ENCODE results near the gene PCSK2.

PCSK2 gene

GRCh38 chr20:17449031-17449430 lies 222.2 kb downstream of the PCSK2 start:
- DNase-seq: no peak

GRCh38 chr20:17452441-17452840 lies 225.6 kb downstream of the PCSK2 start:
- no peak for DNase-seq

- no peak for DNase-seq
These were observed 226.8 kb downstream of the PCSK2 start for GRCh38 chr20:17453592-17453991.

GRCh38 chr20:17456279-17456678 lies 229.4 kb downstream of the PCSK2 start:
- no peak for DNase-seq

- no peak for DNase-seq
These were observed 230.2 kb downstream of the PCSK2 start for GRCh38 chr20:17457079-17457478.

GRCh38 chr20:17457588-17458190 lies 230.8 kb downstream of the PCSK2 start:
- DNase-seq: no peak

GRCh38 chr20:17460119-17460518 lies 233.3 kb downstream of the PCSK2 start:
- no peak for DNase-seq

GRCh38 chr20:17461941-17462340 lies 235.1 kb downstream of the PCSK2 start:
- DNase-seq: no peak

- DNase-seq: no peak
These were observed 236.9 kb downstream of the PCSK2 start for GRCh38 chr20:17463711-17464110.

- no peak for DNase-seq
These were observed 238.4 kb downstream of the PCSK2 start for GRCh38 chr20:17465236-17465635.

- DNase-seq: no peak
These were observed 239.8 kb downstream of the PCSK2 start for GRCh38 chr20:17466641-17467040.

GRCh38 chr20:17467120-17467655 lies 240.3 kb downstream of the PCSK2 start:
- DNase-seq: no peak

GRCh38 chr20:17468073-17468840 lies 241.4 kb downstream of the PCSK2 start:
- DNase-seq: no peak

- DNase-seq: no peak
These were observed 242.6 kb downstream of the PCSK2 start for GRCh38 chr20:17469246-17470030.

GRCh38 chr20:17470521-17470920 lies 243.7 kb downstream of the PCSK2 start:
- no peak for DNase-seq

GRCh38 chr20:17470973-17471372 lies 244.1 kb downstream of the PCSK2 start:
- DNase-seq: no peak

GRCh38 chr20:17471606-17472187 lies 244.9 kb downstream of the PCSK2 start:
- DNase-seq: no peak

- no peak for DNase-seq
These were observed 246.8 kb downstream of the PCSK2 start for GRCh38 chr20:17473659-17474058.

GRCh38 chr20:17479063-17479657 lies 252.3 kb downstream of the PCSK2 start:
- no peak for DNase-seq

- no peak for DNase-seq
These were observed 253.9 kb downstream of the PCSK2 start for GRCh38 chr20:17480696-17481095.

- DNase-seq: no peak
These were observed 254.8 kb downstream of the PCSK2 start for GRCh38 chr20:17481661-17482060.

- no peak for DNase-seq
These were observed 255.7 kb downstream of the PCSK2 start for GRCh38 chr20:17482536-17482935.

- no peak for DNase-seq
These were observed 258.2 kb downstream of the PCSK2 start for GRCh38 chr20:17485017-17485416.

Data from activated T-cell treated with anti-CD3 and anti-CD28 coated beads, Interleukin-2, amount 50 U/mL, for 48 hours (primary cell).